Measurements from ENCODE around the gene CKAP2L. TPM values are rescaled to one million over a fixed set of nuclear protein-coding genes. Genes with fewer than 3 reads are reported as not detected.

The CKAP2L gene
- total and polyA plus RNA-seq, 2 experiments from 2014 or later: 16.2 to 30.2 TPM

GRCh38 chr2:112693596-112693995 lies 70.8 kb downstream of the CKAP2L start:
- H3K4me2 ChIP-seq: no peak overlapping the region
- no peaks in the 10 kb centered on the region for H3K27me3 ChIP-seq (ENCODE audit: insufficient read depth)
- H2AFZ ChIP-seq: peak overlapping the region; percentile 69; the same call in 1 of the 2 replicates
- H3K36me3 ChIP-seq (ENCODE audit: insufficient read depth): no peaks in the 10 kb centered on the region
- H3K79me2 ChIP-seq (replicated peaks; ENCODE audit: insufficient read depth): no peaks in the 10 kb centered on the region
- Mint-ChIP-seq H3K4me1 (peaks cover 8% of the 10 kb centered on the region), H3K27ac (no peak overlapping the region), H3K27me3 (ENCODE audit: insufficient read depth, low read depth, poor library complexity) (no peaks in the 10 kb centered on the region), H3K9me3 (no peaks in the 10 kb centered on the region), H3K4me3 (no peak overlapping the region), H3K36me3 (ENCODE audit: low read depth) (no peaks in the 10 kb centered on the region)
- H3K4me1 ChIP-seq (ENCODE audit: insufficient read depth): no peaks in the 10 kb centered on the region
- no peaks in the 10 kb centered on the region for H3F3A ChIP-seq (replicated peaks; ENCODE audit: low read depth)
- no peaks in the 10 kb centered on the region for H4K20me1 ChIP-seq (replicated peaks; ENCODE audit: insufficient read depth)
- no peak overlapping the region for H3K27ac ChIP-seq (ENCODE audit: low read depth)
- no peak overlapping the region for H3K4me3 ChIP-seq
- H3K9me2 ChIP-seq (ENCODE audit: insufficient read depth): no peaks in the 10 kb centered on the region
- DNase-seq (ENCODE audit: low spot score) (no peak), ATAC-seq (no peak)
- no peak for TF ChIP-seq EZH2phosphoT487 (IDR thresholded peaks at IDR 0.05; ENCODE audit: unreplicated experiment)
- TF ChIP-seq, protein P1, sequence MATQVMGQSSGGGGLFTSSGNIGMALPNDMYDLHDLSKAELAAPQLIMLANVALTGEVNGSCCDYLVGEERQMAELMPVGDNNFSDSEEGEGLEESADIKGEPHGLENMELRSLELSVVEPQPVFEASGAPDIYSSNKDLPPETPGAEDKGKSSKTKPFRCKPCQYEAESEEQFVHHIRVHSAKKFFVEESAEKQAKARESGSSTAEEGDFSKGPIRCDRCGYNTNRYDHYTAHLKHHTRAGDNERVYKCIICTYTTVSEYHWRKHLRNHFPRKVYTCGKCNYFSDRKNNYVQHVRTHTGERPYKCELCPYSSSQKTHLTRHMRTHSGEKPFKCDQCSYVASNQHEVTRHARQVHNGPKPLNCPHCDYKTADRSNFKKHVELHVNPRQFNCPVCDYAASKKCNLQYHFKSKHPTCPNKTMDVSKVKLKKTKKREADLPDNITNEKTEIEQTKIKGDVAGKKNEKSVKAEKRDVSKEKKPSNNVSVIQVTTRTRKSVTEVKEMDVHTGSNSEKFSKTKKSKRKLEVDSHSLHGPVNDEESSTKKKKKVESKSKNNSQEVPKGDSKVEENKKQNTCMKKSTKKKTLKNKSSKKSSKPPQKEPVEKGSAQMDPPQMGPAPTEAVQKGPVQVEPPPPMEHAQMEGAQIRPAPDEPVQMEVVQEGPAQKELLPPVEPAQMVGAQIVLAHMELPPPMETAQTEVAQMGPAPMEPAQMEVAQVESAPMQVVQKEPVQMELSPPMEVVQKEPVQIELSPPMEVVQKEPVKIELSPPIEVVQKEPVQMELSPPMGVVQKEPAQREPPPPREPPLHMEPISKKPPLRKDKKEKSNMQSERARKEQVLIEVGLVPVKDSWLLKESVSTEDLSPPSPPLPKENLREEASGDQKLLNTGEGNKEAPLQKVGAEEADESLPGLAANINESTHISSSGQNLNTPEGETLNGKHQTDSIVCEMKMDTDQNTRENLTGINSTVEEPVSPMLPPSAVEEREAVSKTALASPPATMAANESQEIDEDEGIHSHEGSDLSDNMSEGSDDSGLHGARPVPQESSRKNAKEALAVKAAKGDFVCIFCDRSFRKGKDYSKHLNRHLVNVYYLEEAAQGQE (IDR thresholded peaks at IDR 0.05; ENCODE audit: unreplicated experiment): no peak
- TF ChIP-seq EZH2 (IDR thresholded peaks at IDR 0.05; ENCODE audit: low read depth, unreplicated experiment): no peak
- no peak for TF ChIP-seq STAT1 (IDR thresholded peaks at IDR 0.05; ENCODE audit: unreplicated experiment)
- no peak for TF ChIP-seq JUNB (IDR thresholded peaks at IDR 0.05; ENCODE audit: unreplicated experiment)
- no peak for TF ChIP-seq POLR2AphosphoS5 (IDR thresholded peaks at IDR 0.05; ENCODE audit: low read depth)
- TF ChIP-seq CREB1 (CRISPR knock-in tag; IDR thresholded peaks at IDR 0.05; ENCODE audit: low read depth): no peak
- TF ChIP-seq ZNF331 (CRISPR knock-in tag; IDR thresholded peaks at IDR 0.05; ENCODE audit: low read depth): no peak

- Histone ChIP-seq H3K27ac (ENCODE audit: low read depth) (no peak overlapping the region), H3K79me2 (replicated peaks; ENCODE audit: insufficient read depth) (no peaks in the 10 kb centered on the region), H3F3A (replicated peaks; ENCODE audit: low read depth) (no peaks in the 10 kb centered on the region), H3K9me2 (ENCODE audit: insufficient read depth) (no peaks in the 10 kb centered on the region), H3K4me2 (no peak overlapping the region), H2AFZ (peak overlapping the region; percentile 69; the same call in 1 of the 2 replicates), H3K4me1 (ENCODE audit: insufficient read depth) (no peaks in the 10 kb centered on the region), H4K20me1 (replicated peaks; ENCODE audit: insufficient read depth) (no peaks in the 10 kb centered on the region), H3K36me3 (ENCODE audit: insufficient read depth) (no peaks in the 10 kb centered on the region), H3K27me3 (ENCODE audit: insufficient read depth) (no peaks in the 10 kb centered on the region), H3K4me3 (no peak overlapping the region)
- no peak for DNase-seq (ENCODE audit: low spot score)
- peaks cover 8% of the 10 kb centered on the region for H3K4me1 Mint-ChIP-seq
- H3K27me3 Mint-ChIP-seq (ENCODE audit: insufficient read depth, low read depth, poor library complexity): no peaks in the 10 kb centered on the region
- H3K4me3 Mint-ChIP-seq: no peak overlapping the region
- H3K9me3 Mint-ChIP-seq: no peaks in the 10 kb centered on the region
- no peak for ATAC-seq
- TF ChIP-seq, protein P2, sequence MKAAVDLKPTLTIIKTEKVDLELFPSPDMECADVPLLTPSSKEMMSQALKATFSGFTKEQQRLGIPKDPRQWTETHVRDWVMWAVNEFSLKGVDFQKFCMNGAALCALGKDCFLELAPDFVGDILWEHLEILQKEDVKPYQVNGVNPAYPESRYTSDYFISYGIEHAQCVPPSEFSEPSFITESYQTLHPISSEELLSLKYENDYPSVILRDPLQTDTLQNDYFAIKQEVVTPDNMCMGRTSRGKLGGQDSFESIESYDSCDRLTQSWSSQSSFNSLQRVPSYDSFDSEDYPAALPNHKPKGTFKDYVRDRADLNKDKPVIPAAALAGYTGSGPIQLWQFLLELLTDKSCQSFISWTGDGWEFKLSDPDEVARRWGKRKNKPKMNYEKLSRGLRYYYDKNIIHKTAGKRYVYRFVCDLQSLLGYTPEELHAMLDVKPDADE (IDR thresholded peaks at IDR 0.05): no peak
- no peak for TF ChIP-seq STAT1 (IDR thresholded peaks at IDR 0.05; ENCODE audit: unreplicated experiment)
- no peak overlapping the region for H3K27ac Mint-ChIP-seq
- no peaks in the 10 kb centered on the region for H3K36me3 Mint-ChIP-seq (ENCODE audit: low read depth)
Measured at GRCh38 chr2:112692918-112693317, 71.5 kb downstream of the CKAP2L start.

Data from GM23338 (cell line).